ENCODE data around the gene ASCC1.
"Not testable (repeated sequence)": the region's sequence is repeated elsewhere in the genome, so short reads cannot be mapped to it uniquely, and the experiment has no call there.

ASCC1 gene

DNA sequence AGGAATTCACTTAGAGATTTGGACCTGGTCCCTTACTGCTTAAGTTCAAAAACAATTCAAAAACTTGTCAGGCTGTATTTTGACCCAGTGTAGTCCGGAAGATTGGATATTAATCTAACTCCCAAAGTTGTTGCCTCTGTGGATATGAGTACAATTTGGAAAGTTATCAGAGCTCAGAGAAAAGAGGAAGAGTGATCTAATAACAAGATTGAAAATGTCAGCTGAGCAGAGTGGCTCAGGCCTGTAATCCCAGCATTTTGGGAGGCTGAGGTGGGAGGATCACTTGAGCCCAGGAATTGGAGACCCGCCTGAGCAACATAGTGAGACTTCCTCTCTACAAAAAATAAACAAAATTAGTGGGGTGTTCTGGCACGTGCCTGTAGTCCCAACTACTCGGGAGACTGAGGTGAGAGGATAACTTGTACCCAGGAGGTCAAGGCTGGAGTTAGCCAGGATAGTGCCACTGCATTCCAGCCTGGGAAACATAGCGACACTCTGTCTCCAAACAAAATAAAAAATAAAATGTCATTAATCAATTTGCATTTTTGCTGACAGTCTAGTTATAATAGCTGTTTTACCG lies 3.2 kb upstream of the ASCC1 start:
- DNase-seq (ENCODE audit: low spot score) = no peak

DNA sequence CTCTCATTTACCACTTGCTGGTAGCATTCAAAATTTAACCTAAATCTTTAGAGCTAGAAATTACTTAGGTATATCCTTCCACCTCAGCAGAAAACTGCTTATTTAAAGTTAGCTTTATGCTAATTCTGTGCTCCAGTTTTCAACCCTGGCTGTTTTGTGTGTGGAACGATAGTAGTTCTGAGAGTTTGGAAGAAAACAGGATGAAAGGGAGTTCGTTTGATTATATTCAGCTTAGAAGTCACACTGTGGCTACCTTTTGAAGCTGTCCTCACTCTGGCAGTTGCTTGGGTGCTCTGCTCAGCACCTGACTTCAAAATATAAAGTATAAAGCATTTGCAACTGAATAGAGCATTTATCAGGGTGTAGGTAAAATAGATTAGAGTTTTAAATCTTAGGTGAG lies 2.6 kb upstream of the ASCC1 start:
- no peak for DNase-seq (ENCODE audit: low spot score)

GRCh38 chr10:72218325-72218724 lies 2.2 kb upstream of the ASCC1 start:
- no peak for DNase-seq (ENCODE audit: low spot score)

DNA sequence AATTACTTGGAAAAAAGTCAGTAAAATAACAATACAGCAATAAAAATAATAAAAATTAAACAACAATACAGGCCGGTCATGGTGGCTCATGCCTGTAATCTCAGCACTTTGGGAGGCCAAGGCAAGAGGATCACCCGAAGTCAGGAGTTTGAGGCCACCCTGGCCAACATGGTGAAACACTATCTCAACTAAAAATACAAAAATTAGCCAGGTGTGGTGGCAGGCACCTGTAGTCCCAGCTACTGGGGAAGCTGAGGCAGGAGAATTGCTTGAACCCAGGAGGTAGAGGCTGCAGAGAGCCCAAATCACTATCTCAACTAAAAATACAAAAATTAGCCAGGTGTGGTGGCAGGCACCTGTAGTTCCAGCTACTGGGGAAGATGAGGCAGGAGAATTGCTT lies 4.2 kb downstream of the ASCC1 start:
- not testable (repeated sequence) for DNase-seq (ENCODE audit: low spot score)

GRCh38 chr10:72211381-72211780 lies 4.7 kb downstream of the ASCC1 start:
- DNase-seq (ENCODE audit: low spot score) = not testable (repeated sequence)

DNA sequence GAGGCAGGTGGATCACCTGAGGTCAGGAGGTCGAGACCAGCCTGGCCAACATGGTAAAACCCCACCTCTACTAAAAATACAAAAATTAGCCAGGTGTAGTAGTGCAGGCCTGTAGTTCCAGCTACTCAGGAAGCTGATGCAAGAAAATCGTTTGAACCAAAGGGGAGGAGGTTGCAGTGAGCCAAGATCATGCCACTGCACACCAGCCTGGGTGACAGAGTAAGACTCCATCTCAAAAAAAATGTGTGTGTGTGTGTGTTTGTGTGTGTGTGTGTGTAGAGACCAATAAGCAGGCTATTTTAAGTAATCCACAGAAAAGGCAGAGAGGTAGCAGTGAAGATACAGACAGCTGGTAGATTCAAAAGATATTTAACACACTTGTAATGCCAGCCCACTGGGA lies 7.5 kb downstream of the ASCC1 start:
- DNase-seq (ENCODE audit: low spot score) = peak; percentile 6

GRCh38 chr10:72206511-72207229 lies 9.4 kb downstream of the ASCC1 start:
- DNase-seq (ENCODE audit: low spot score) = no peak

GRCh38 chr10:72204724-72205123 lies 11.4 kb downstream of the ASCC1 start:
- no peak for DNase-seq (ENCODE audit: low spot score)

DNA sequence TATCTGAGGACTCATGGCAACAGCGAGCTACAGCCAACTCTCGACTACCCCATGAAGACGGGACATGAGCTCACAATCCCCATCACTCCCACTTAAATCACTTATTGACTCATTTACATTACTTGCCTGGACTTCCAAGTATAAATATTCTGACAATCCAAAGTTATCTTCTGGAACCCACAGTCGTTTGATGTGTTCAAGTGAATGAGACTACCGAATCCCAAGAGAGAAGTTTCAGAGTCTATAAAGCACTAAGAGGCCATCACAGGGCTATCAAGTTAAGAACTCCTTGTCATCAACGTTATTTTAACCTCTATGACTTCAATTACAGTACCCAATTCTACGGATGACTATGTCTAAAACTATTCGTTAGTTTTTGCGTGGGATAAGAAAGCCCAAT lies 11.8 kb downstream of the ASCC1 start:
- no peak for DNase-seq (ENCODE audit: low spot score)

GRCh38 chr10:72201293-72201692 lies 14.8 kb downstream of the ASCC1 start:
- no peak for DNase-seq (ENCODE audit: low spot score)

DNA sequence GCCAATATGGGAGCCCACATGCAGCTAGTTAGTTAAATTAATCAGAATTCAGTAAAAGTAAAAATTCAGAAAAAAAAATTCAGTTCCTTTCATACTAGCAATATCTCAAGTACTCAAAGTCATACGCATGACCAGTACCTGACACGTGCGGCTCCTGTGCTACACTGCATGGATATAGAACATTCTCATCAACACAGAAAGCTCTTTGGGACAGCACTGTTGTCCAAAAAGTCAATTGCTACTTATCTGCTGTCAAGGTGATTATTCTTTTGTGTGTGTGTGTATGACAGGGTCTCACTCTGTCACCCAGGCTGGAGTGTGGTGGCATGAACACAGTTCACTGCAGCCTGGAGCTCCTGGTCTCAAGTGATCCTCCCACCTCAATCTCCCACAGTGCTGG lies 15.2 kb downstream of the ASCC1 start:
- no peak for DNase-seq (ENCODE audit: low spot score)

- no peak for DNase-seq (ENCODE audit: low spot score)
Observed at GRCh38 chr10:72194949-72195348, 21.1 kb downstream of the ASCC1 start.

- DNase-seq (ENCODE audit: low spot score) = no peak
Observed at GRCh38 chr10:72186982-72187330, 29.1 kb downstream of the ASCC1 start.

DNA sequence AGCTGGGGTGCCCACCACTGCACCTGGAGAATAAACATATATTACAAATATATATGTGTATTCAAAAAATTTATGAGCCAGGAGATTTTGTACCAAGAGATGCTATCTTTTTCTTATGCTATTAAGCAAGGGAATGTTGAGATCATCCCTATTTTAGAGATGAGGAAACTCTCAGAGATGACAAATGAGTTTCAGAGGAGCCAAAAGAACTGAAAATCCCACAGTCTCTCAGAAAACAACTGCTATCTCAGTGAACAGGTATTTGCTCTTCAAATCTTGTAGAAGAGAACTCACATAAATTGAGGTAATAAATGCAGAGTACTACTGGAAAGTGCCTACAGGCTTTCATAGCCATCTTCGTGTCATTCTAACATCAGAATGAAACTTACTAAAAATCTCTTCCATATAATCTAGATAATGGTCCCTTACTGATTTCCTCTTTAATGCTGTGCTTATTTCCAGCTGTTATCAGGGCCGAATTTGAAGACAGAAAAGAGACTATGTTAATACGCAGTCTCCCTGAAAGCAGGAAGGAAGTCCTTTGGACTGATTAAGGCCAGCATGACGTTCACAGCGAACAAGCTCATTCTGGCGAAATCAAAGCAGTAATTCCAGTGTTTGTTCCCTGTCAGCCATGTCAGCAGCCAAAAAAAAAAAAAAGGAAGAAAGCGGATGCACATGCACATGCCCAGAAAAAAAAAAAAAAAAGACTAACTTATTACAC lies 29.7 kb downstream of the ASCC1 start:
- no peak for DNase-seq (ENCODE audit: low spot score)

DNA sequence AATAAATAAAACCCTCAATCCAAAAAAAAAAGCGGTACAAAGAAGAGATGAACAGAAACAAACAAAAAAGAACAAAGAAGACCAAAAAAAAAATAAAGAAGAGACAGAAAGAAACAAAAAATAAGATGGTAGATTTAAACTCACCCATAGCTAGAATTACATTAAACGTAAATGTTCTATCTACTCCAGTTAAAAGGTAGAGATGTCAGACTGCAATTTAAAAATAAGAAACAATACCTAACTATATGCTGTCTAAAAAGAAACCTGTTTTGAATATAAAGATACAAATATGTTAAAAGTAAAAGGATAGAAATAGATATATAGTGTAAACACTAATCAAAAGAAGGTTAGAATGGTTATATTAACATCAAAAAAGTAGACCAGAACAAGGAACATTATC lies 31.9 kb downstream of the ASCC1 start:
- DNase-seq (ENCODE audit: low spot score) = no peak

- DNase-seq (ENCODE audit: low spot score) = no peak
Observed at GRCh38 chr10:72177454-72177853, 38.6 kb downstream of the ASCC1 start.

GRCh38 chr10:72176701-72177100 lies 39.4 kb downstream of the ASCC1 start:
- no peak for DNase-seq (ENCODE audit: low spot score)

DNA sequence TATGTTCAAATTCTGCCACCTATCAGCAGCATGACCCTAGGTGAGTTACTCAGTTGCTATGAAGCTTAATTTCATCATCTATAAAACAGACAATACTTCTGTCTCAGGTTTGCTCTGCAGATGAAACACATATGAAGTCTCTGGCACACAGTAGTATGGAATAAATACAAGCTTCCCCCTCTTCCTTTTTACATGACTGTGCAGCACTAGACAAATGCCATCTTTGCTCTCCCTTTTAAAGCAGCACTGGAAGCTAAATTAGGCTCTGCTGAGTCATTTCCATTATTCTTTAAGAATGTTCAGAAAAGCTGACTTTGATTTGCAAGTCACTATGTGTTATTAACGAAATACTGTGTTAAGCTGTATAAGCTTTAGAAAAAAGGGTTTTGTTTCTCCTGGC lies 40.9 kb downstream of the ASCC1 start:
- no peak for DNase-seq (ENCODE audit: low spot score)

GRCh38 chr10:72174297-72174662 lies 41.8 kb downstream of the ASCC1 start:
- no peak for DNase-seq (ENCODE audit: low spot score)

- no peak for DNase-seq (ENCODE audit: low spot score)
Observed at GRCh38 chr10:72173619-72174296, 42.3 kb downstream of the ASCC1 start.

GRCh38 chr10:72173262-72173618 lies 42.8 kb downstream of the ASCC1 start:
- DNase-seq (ENCODE audit: low spot score) = no peak

- no peak for DNase-seq (ENCODE audit: low spot score)
Observed at GRCh38 chr10:72171175-72171630, 44.9 kb downstream of the ASCC1 start.

GRCh38 chr10:72170733-72171132 lies 45.3 kb downstream of the ASCC1 start:
- no peak for DNase-seq (ENCODE audit: low spot score)
